ENCODE data around the gene HSH2D.
"Not testable (repeated sequence)": the region's sequence is repeated elsewhere in the genome, so short reads cannot be mapped to it uniquely, and the experiment has no call there.

The HSH2D gene

DNA sequence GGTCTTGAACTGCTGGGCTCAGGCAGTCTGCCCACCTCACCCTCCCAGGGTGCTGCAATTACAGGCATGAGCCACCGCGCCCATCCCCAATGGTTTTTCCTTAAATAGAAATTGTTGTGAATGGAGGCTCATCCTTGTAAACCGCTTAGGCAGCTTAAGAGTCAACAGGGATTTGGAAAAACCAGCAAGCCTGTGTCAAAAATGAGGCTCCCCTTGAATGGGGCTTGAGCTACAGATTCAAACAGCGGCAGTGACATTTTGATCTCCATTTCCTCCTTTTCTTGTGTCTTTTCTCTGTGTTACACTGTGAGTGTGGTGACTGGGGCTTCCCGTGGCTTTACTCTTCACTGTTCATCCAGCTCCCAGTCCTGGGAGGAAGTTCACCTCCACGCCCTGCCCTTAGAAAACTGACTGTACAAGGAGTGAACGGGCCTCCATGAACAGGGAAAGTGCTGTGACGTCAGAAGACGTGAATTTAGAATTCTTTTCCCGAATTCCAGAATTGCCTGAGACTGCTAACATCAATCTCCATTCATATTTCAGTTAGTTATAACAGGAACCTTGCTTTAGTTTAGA lies 47.1 kb upstream of the HSH2D start:
- no peaks in the 10 kb centered on the region for H3K27me3 ChIP-seq (ENCODE audit: low read depth, low read length)
- TF ChIP-seq CTCF (IDR thresholded peaks at IDR 0.05; ENCODE audit: low read depth, low read length) = no peak
- no peak for TF ChIP-seq EZH2phosphoT487 (IDR thresholded peaks at IDR 0.05; ENCODE audit: low read depth)
- H3K36me3 ChIP-seq (replicated peaks; ENCODE audit: low read depth, low read length) = peaks cover 77% of the 10 kb centered on the region
- peaks cover 51% of the 10 kb centered on the region for H3K79me2 ChIP-seq (ENCODE audit: low read length)
- no peaks in the 10 kb centered on the region for H3K4me1 ChIP-seq (ENCODE audit: low read length)
- no peak overlapping the region for H3K9ac ChIP-seq (ENCODE audit: low read length)
- H3K4me2 ChIP-seq (ENCODE audit: low read length) = no peak overlapping the region
- H2AFZ ChIP-seq (ENCODE audit: low read depth, low read length) = no peak overlapping the region
- H3K4me3 ChIP-seq (ENCODE audit: low read length) = no peak overlapping the region
- H3K9me3 ChIP-seq (ENCODE audit: insufficient read depth, low read length) = no peaks in the 10 kb centered on the region
- no peak overlapping the region for H3K27ac ChIP-seq (ENCODE audit: low read length)
- H4K20me1 ChIP-seq (ENCODE audit: insufficient read depth, low read length) = peaks cover 50% of the 10 kb centered on the region

- Histone ChIP-seq H3K79me2 (ENCODE audit: low read length) (peaks cover 40% of the 10 kb centered on the region), H3K9me3 (ENCODE audit: insufficient read depth, low read length) (no peaks in the 10 kb centered on the region), H3K36me3 (replicated peaks; ENCODE audit: low read depth, low read length) (peaks cover 65% of the 10 kb centered on the region), H2AFZ (ENCODE audit: low read depth, low read length) (no peak overlapping the region), H4K20me1 (ENCODE audit: insufficient read depth, low read length) (peaks cover 43% of the 10 kb centered on the region), H3K4me2 (ENCODE audit: low read length) (no peak overlapping the region), H3K27ac (ENCODE audit: low read length) (no peak overlapping the region), H3K4me1 (ENCODE audit: low read length) (peaks cover under 1% of the 10 kb centered on the region; the same call in 1 of the 2 replicates), H3K4me3 (ENCODE audit: low read length) (no peak overlapping the region), H3K9ac (ENCODE audit: low read length) (no peak overlapping the region), H3K27me3 (ENCODE audit: low read depth, low read length) (no peaks in the 10 kb centered on the region)
- TF ChIP-seq EZH2phosphoT487 (IDR thresholded peaks at IDR 0.05; ENCODE audit: low read depth) = no peak
- TF ChIP-seq CTCF (IDR thresholded peaks at IDR 0.05; ENCODE audit: low read depth, low read length) = no peak
These were observed 45.1 kb upstream of the HSH2D start for GRCh38 chr19:16098416-16098768.

DNA sequence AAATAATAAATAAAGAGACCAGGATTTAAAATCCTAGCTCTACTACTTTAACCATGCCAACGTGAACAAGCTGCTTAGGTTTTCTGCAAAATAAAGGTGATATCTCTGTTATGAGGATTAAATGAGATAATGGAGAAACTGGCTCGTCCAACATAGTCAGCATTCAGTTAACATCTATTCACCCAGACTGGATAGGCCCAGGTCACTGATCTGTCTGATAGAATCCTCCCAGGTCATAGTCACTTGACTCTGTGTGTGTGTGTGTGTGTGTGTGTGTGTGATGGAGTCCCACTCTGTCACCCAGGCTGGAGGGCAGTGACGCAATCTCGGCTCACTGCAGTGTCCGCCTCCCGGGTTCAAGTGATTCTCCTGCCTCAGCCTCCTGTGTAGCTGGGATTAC lies 44.7 kb upstream of the HSH2D start:
- Histone ChIP-seq H3K4me2 (ENCODE audit: low read length) (no peak overlapping the region), H3K4me3 (ENCODE audit: low read length) (no peak overlapping the region), H3K9ac (ENCODE audit: low read length) (no peak overlapping the region), H3K36me3 (replicated peaks; ENCODE audit: low read depth, low read length) (peaks cover 65% of the 10 kb centered on the region), H3K4me1 (ENCODE audit: low read length) (peaks cover 4% of the 10 kb centered on the region; the same call in 1 of the 2 replicates), H3K27ac (ENCODE audit: low read length) (no peak overlapping the region), H4K20me1 (ENCODE audit: insufficient read depth, low read length) (peaks cover 43% of the 10 kb centered on the region), H3K79me2 (ENCODE audit: low read length) (peaks cover 37% of the 10 kb centered on the region), H3K9me3 (ENCODE audit: insufficient read depth, low read length) (no peaks in the 10 kb centered on the region), H3K27me3 (ENCODE audit: low read depth, low read length) (no peaks in the 10 kb centered on the region), H2AFZ (ENCODE audit: low read depth, low read length) (no peak overlapping the region)
- TF ChIP-seq EZH2phosphoT487 (IDR thresholded peaks at IDR 0.05; ENCODE audit: low read depth) (no peak), CTCF (IDR thresholded peaks at IDR 0.05; ENCODE audit: low read depth, low read length) (no peak)

DNA sequence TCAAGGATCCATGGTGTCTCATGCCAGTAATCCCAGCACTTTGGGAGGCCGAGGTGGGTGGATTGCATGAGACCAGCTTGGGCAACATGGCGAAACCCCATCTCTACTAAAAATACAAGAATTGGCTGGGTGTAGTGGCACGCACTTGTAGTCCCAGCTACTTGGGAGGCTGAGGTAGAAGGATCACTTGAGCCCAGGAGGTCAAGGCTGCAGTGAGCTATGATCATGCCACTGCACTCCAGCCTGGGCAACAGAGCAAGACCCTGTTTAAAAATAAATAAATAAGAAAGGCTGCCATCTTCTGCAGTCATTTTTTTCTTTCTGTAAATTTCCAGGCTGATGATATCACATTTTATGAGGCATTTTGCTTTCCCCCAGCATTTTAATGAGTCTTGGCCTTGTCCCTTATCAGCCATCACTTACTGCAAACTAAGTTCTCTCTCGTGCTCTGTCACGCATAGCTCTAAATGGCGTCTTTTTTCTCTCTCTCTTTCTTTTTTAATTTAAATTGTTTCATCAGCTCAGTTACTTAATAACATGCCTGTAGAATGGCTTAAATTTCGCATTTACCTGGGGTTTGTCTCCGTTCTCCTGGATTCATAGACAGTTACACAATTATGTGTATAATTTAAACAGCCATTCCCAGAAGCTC lies 44.0 kb upstream of the HSH2D start:
- not testable (repeated sequence) for H3K9me3 ChIP-seq (ENCODE audit: insufficient read depth, low read length); H3K4me3 ChIP-seq (ENCODE audit: low read length); H2AFZ ChIP-seq (ENCODE audit: low read depth, low read length); H3K4me1 ChIP-seq (ENCODE audit: low read length); H3K27me3 ChIP-seq (ENCODE audit: low read depth, low read length); H3K4me2 ChIP-seq (ENCODE audit: low read length); H3K27ac ChIP-seq (ENCODE audit: low read length); H3K9ac ChIP-seq (ENCODE audit: low read length)
- peaks cover 35% of the 10 kb centered on the region for H3K79me2 ChIP-seq (ENCODE audit: low read length)
- peaks cover 61% of the 10 kb centered on the region for H3K36me3 ChIP-seq (replicated peaks; ENCODE audit: low read depth, low read length)
- H4K20me1 ChIP-seq (ENCODE audit: insufficient read depth, low read length) = peaks cover 41% of the 10 kb centered on the region

Data from OCI-LY3 (cell line).